HepG2 (cell line): ENCODE measurements around the gene ZNF333. TPM values are rescaled to one million over a fixed set of nuclear protein-coding genes. Genes with fewer than 3 reads are reported as not detected.

Source experiments
- ATAC-seq: fragments of 200-7000 bp; cut with Tn5 transposase; 3 replicates; pipeline ENCODE4 v1.9.1; 2020; ENCODE audit warnings: mild to moderate bottlenecking, moderate library complexity
- BruUV-seq: library from RNA; stranded (reverse); fragments of 400-500 nt; replicated peaks from 2 replicates; lab custom pipeline; 2021; lab: Mats Ljungman, UMichigan
- CTCF ChIA-PET: fragments of 300-600 bp; formaldehyde crosslinking; extraction: SDS; loops from one replicate; lab custom pipeline; 2021; ENCODE audit warnings: low total read pairs, inconsistent platforms, low intra/inter-chr PET ratio; lab: Yijun Ruan, JAX
- POLR2A ChIA-PET: fragments of 350-600 bp; sonication (Branson Sonifier 250); formaldehyde crosslinking; loops from one replicate; lab custom pipeline; 2020; ENCODE audit warnings: antibody characterized with exemption, inconsistent platforms; lab: Yijun Ruan, JAX
- DNase-seq: peaks from one replicate; pipeline ENCODE4 v3.0.0-alpha.2; 2015; ENCODE audit warnings: low spot score
- FAIRE-seq: peaks from 3 replicates; lab custom pipeline; 2011; peaks lifted over from hg19 to GRCh38; lab: Jason Lieb, UNC
- H2AFZ ChIP-seq: one replicate; pipeline ENCODE4 v1.6.1; 2011; ENCODE audit warnings: low read length, inconsistent platforms
- H3K27ac ChIP-seq: fragments of 300-600 bp; 3 replicates; pipeline ENCODE4 v1.8.0; 2011; ENCODE audit warnings: mixed run types, mild to moderate bottlenecking, mixed read lengths, low read length, inconsistent platforms; ENCODE audit not compliant: insufficient read depth; ENCODE audit errors: extremely low read length
- H3K27me3 ChIP-seq, 2 experiments: fragments of 200-600 bp in 1 of 2; 2 replicates in 1 of 2; 3 replicates in 1 of 2; pipeline versions ENCODE4 v1.6.0 to v1.8.0; 2011; ENCODE audit warnings: low read length in 2 of 2, mild to moderate bottlenecking in 2 of 2, moderate library complexity in 2 of 2, inconsistent platforms in 1 of 2; ENCODE audit not compliant: insufficient read depth in 2 of 2, control insufficient read depth in 1 of 2
- H3K36me3 ChIP-seq, 2 experiments: fragments of 200-600 bp in 1 of 2; replicated peaks in 1 of 2; 2 replicates in 1 of 2; 3 replicates in 1 of 2; pipeline versions ENCODE4 v1.5.1 to v1.8.0; 2011; ENCODE audit warnings: low read length in 2 of 2, inconsistent platforms in 1 of 2; ENCODE audit not compliant: insufficient read depth in 2 of 2, control insufficient read depth in 1 of 2
- H3K4me1 ChIP-seq: 2 replicates; pipeline ENCODE4 v1.5.1; 2012; ENCODE audit warnings: low read length, inconsistent platforms; ENCODE audit not compliant: insufficient read depth
- H3K4me2 ChIP-seq: 2 replicates; pipeline ENCODE4 v1.6.0; 2011; ENCODE audit warnings: low read depth, low read length, inconsistent platforms
- H3K4me3 ChIP-seq, 3 experiments: fragments of 200-600 bp in 1 of 3; sonication (generic), shearing (Covaris generic) in 1 of 3; replicated peaks in 1 of 3; 2 replicates each; pipeline ENCODE4 v1.5.1; 2011 to 2016; ENCODE audit warnings: low read length in 3 of 3, inconsistent platforms in 2 of 3, low read depth in 2 of 3, mild to moderate bottlenecking in 2 of 3, control low read depth in 1 of 3, mixed read lengths in 1 of 3; ENCODE audit not compliant: insufficient read depth in 1 of 3
- H3K79me2 ChIP-seq: one replicate; pipeline ENCODE4 v1.6.1; 2011; ENCODE audit warnings: low read length, inconsistent platforms; ENCODE audit not compliant: insufficient read depth
- H3K9ac ChIP-seq: 2 replicates; pipeline ENCODE4 v1.6.0; 2011; ENCODE audit warnings: mild to moderate bottlenecking, low read depth, low read length, inconsistent platforms; ENCODE audit not compliant: insufficient read depth
- H3K9me3 ChIP-seq: 2 replicates; pipeline ENCODE4 v1.5.1; 2012; ENCODE audit warnings: mild to moderate bottlenecking, low read length
- H4K20me1 ChIP-seq: 2 replicates; pipeline ENCODE4 v1.6.0; 2011; ENCODE audit warnings: inconsistent platforms, mild to moderate bottlenecking, low read length, moderate library complexity; ENCODE audit not compliant: insufficient read depth
- ADNP ChIP-seq: sonication (generic); formaldehyde crosslinking; IDR thresholded peaks from 2 replicates; pipeline ENCODE4 v1.4.0; 2020; ENCODE audit warnings: missing genetic modification reagents
- DR1 ChIP-seq: sonication (generic); formaldehyde crosslinking; IDR thresholded peaks from 2 replicates; pipeline ENCODE4 v1.8.0; 2021; ENCODE audit warnings: mild to moderate bottlenecking, missing genetic modification reagents, inconsistent platforms
- GZF1 ChIP-seq: sonication (generic); formaldehyde crosslinking; IDR thresholded peaks from 2 replicates; pipeline ENCODE4 v1.5.1; 2020; ENCODE audit warnings: mild to moderate bottlenecking, missing genetic modification reagents
- JUN ChIP-seq: sonication (generic); formaldehyde crosslinking; IDR thresholded peaks from 2 replicates; pipeline ENCODE4 v1.4.0; 2020; ENCODE audit warnings: mild to moderate bottlenecking, missing genetic modification reagents
- MAFG ChIP-seq: sonication (generic); formaldehyde crosslinking; IDR thresholded peaks from 2 replicates; pipeline ENCODE4 v1.5.1; 2020; ENCODE audit warnings: mild to moderate bottlenecking, missing genetic modification reagents
- MED1 ChIP-seq: sonication (generic); formaldehyde crosslinking; IDR thresholded peaks from 2 replicates; pipeline ENCODE4 v1.4.0; 2020; ENCODE audit warnings: missing genetic modification reagents
- MTA1 ChIP-seq: sonication (generic); formaldehyde crosslinking; IDR thresholded peaks from 2 replicates; pipeline ENCODE4 v1.4.0; 2020; ENCODE audit warnings: missing genetic modification reagents, mild to moderate bottlenecking, borderline replicate concordance
- SCMH1 ChIP-seq: sonication (generic); formaldehyde crosslinking; IDR thresholded peaks from 2 replicates; pipeline ENCODE4 v1.9.0; 2021; ENCODE audit warnings: missing genetic modification reagents, mild to moderate bottlenecking, borderline replicate concordance
- ZNF639 ChIP-seq: conservative IDR thresholded peaks from 2 replicates; pipeline ENCODE4 v1.6.1; 2018; ENCODE audit warnings: missing genetic modification reagents
- ZSCAN21 ChIP-seq: sonication (generic); formaldehyde crosslinking; IDR thresholded peaks from 2 replicates; pipeline ENCODE4 v1.8.0; 2022; ENCODE audit warnings: mild to moderate bottlenecking, missing genetic modification reagents, moderate library complexity, borderline replicate concordance
- WGBS: methylation state at CpG from one replicate; pipeline ENCODE4 v1.1.6; 2017; ENCODE audit warnings: low lambda C conversion rate; 5-methylcytosine and 5-hydroxymethylcytosine counted together
- in situ Hi-C: cut with HindIII; loops from 2 replicates; pipeline ENCODE4 v1.10.0; 2017; ENCODE audit warnings: low pct_unique_long_range_greater_than_20kb; ENCODE audit not compliant: extremely low pct_ligation_motif_present
- intact Hi-C: fragments of 100-400 bp; cut with micrococcal nuclease; formaldehyde crosslinking; loops from one replicate; pipeline ENCODE4 v1.10.0; 2022; ENCODE audit not compliant: unreplicated experiment
- polyA plus RNA-seq, 8 experiments: library from polyadenylated mRNA; depleted of rRNA in 3 of 8; stranded (reverse) in 7 of 8; unstranded in 1 of 8; fragments of >200 nt; fragmentation: Illumina TruSeq in 4 of 8; extraction: Trizol in 4 of 8; gene quantifications; 2 replicates each; pipeline versions ENCODE4 v1.2.1 to v1.2.3, GENCODE V29; 2011 to 2016; ENCODE audit warnings: low read depth in 4 of 8, missing spikeins in 1 of 8, mixed read lengths in 1 of 8; ENCODE audit not compliant: insufficient read depth in 1 of 8
- total RNA-seq, 5 experiments: library from RNA; depleted of rRNA; stranded (reverse); fragments of >200 nt; fragmentation: Illumina TruSeq; extraction: Trizol; gene quantifications; 2 replicates each; pipeline ENCODE4 v1.2.3, GENCODE V29; 2016; ENCODE audit warnings: low read depth in 1 of 5
- TF ChIP-seq, protein P1 (sequence below): sonication (generic); formaldehyde crosslinking; IDR thresholded peaks from 2 replicates; pipeline ENCODE4 v1.4.0; 2020; ENCODE audit warnings: mild to moderate bottlenecking, missing genetic modification reagents, borderline replicate concordance
- TF ChIP-seq, protein P2 (sequence below): sonication (generic); formaldehyde crosslinking; IDR thresholded peaks from 2 replicates; pipeline ENCODE4 v1.5.1; 2020; ENCODE audit warnings: missing genetic modification reagents, mild to moderate bottlenecking, borderline replicate concordance
- TF ChIP-seq, protein P3 (sequence below): sonication (generic); formaldehyde crosslinking; IDR thresholded peaks from 2 replicates; pipeline ENCODE4 v1.4.0; 2020; ENCODE audit warnings: missing genetic modification reagents

Gene ZNF333
- total and polyA plus RNA-seq, 2 of the 13 experiments (the other 11 are each of a cell fraction or from before 2014, with no cell fraction given) = 3.4 to 6.4 TPM

- ChIA-PET POLR2A (no interaction called here), CTCF (no interaction called here)
- H3K27ac ChIP-seq = no peak overlapping the region
- no peaks in the 10 kb centered on the region for H3K79me2 ChIP-seq
- H3K4me3 ChIP-seq = no peak overlapping the region
- in situ Hi-C loops (no loop called here), intact Hi-C loops (no loop called here)
- H2AFZ ChIP-seq = no peak overlapping the region
- no peak overlapping the region for H3K9ac ChIP-seq
- H3K36me3 ChIP-seq = no peaks in the 10 kb centered on the region
- FAIRE-seq = no peak
- no peak for DNase-seq
- no peaks in the 10 kb centered on the region for H4K20me1 ChIP-seq
- WGBS = 49% methylated on average over 6 of the region's 6 CpGs
- no TSS peak for BruUV-seq
- no peaks in the 10 kb centered on the region for H3K4me1 ChIP-seq
- no peaks in the 10 kb centered on the region for H3K9me3 ChIP-seq
- no peak for ATAC-seq
- no peaks in the 10 kb centered on the region; a peak in 1 of 5 replicates for H3K27me3 ChIP-seq
- H3K4me2 ChIP-seq = no peak overlapping the region
- TF ChIP-seq, protein P1, sequence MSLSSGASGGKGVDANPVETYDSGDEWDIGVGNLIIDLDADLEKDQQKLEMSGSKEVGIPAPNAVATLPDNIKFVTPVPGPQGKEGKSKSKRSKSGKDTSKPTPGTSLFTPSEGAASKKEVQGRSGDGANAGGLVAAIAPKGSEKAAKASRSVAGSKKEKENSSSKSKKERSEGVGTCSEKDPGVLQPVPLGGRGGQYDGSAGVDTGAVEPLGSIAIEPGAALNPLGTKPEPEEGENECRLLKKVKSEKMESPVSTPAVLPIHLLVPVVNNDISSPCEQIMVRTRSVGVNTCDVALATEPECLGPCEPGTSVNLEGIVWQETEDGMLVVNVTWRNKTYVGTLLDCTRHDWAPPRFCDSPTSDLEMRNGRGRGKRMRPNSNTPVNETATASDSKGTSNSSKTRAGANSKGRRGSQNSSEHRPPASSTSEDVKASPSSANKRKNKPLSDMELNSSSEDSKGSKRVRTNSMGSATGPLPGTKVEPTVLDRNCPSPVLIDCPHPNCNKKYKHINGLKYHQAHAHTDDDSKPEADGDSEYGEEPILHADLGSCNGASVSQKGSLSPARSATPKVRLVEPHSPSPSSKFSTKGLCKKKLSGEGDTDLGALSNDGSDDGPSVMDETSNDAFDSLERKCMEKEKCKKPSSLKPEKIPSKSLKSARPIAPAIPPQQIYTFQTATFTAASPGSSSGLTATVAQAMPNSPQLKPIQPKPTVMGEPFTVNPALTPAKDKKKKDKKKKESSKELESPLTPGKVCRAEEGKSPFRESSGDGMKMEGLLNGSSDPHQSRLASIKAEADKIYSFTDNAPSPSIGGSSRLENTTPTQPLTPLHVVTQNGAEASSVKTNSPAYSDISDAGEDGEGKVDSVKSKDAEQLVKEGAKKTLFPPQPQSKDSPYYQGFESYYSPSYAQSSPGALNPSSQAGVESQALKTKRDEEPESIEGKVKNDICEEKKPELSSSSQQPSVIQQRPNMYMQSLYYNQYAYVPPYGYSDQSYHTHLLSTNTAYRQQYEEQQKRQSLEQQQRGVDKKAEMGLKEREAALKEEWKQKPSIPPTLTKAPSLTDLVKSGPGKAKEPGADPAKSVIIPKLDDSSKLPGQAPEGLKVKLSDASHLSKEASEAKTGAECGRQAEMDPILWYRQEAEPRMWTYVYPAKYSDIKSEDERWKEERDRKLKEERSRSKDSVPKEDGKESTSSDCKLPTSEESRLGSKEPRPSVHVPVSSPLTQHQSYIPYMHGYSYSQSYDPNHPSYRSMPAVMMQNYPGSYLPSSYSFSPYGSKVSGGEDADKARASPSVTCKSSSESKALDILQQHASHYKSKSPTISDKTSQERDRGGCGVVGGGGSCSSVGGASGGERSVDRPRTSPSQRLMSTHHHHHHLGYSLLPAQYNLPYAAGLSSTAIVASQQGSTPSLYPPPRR (CRISPR knock-in tag) = no peak
- TF ChIP-seq MED1 (CRISPR knock-in tag) = no peak
- TF ChIP-seq, protein P2, sequence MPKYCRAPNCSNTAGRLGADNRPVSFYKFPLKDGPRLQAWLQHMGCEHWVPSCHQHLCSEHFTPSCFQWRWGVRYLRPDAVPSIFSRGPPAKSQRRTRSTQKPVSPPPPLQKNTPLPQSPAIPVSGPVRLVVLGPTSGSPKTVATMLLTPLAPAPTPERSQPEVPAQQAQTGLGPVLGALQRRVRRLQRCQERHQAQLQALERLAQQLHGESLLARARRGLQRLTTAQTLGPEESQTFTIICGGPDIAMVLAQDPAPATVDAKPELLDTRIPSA (CRISPR knock-in tag) = no peak
- no peak for TF ChIP-seq ZNF639 (CRISPR knock-in tag)
- TF ChIP-seq JUN = no peak
- TF ChIP-seq ZSCAN21 (CRISPR knock-in tag) = no peak
- no peak for TF ChIP-seq SCMH1 (CRISPR knock-in tag)
- TF ChIP-seq MTA1 (CRISPR knock-in tag) = no peak
- TF ChIP-seq MAFG (CRISPR knock-in tag) = no peak
- no peak for TF ChIP-seq GZF1 (CRISPR knock-in tag)
- no peak for TF ChIP-seq DR1 (CRISPR knock-in tag)
- TF ChIP-seq, protein P3, sequence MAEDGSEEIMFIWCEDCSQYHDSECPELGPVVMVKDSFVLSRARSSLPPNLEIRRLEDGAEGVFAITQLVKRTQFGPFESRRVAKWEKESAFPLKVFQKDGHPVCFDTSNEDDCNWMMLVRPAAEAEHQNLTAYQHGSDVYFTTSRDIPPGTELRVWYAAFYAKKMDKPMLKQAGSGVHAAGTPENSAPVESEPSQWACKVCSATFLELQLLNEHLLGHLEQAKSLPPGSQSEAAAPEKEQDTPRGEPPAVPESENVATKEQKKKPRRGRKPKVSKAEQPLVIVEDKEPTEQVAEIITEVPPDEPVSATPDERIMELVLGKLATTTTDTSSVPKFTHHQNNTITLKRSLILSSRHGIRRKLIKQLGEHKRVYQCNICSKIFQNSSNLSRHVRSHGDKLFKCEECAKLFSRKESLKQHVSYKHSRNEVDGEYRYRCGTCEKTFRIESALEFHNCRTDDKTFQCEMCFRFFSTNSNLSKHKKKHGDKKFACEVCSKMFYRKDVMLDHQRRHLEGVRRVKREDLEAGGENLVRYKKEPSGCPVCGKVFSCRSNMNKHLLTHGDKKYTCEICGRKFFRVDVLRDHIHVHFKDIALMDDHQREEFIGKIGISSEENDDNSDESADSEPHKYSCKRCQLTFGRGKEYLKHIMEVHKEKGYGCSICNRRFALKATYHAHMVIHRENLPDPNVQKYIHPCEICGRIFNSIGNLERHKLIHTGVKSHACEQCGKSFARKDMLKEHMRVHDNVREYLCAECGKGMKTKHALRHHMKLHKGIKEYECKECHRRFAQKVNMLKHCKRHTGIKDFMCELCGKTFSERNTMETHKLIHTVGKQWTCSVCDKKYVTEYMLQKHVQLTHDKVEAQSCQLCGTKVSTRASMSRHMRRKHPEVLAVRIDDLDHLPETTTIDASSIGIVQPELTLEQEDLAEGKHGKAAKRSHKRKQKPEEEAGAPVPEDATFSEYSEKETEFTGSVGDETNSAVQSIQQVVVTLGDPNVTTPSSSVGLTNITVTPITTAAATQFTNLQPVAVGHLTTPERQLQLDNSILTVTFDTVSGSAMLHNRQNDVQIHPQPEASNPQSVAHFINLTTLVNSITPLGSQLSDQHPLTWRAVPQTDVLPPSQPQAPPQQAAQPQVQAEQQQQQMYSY (CRISPR knock-in tag) = no peak
- no peak for TF ChIP-seq ADNP (CRISPR knock-in tag)
Observed at GRCh38 chr19:14748601-14749000, 58.8 kb downstream of the ZNF333 start.
